Stimulated activated CD4-positive, alpha-beta T cell treated with anti-CD3 and anti-CD28 coated beads, Interleukin-1b, Interleukin-23, amount 100 ng/mL, for 4 hours (primary cell): ENCODE measurements around the gene SIK3.
"Not testable (repeated sequence)": the region's sequence is repeated elsewhere in the genome, so short reads cannot be mapped to it uniquely, and the experiment has no call there.

ENCODE experiments used
- DNase-seq, 2 donors: peaks; one replicate each; pipeline ENCODE4 v3.0.0-alpha.2; 2020; ENCODE audit warnings: low read depth in 2 of 2

The SIK3 gene

GRCh38 chr11:116827461-116827860 lies 270.8 kb downstream of the SIK3 start:
- DNase-seq: no peak

GRCh38 chr11:116826751-116827431 lies 271.3 kb downstream of the SIK3 start:
- DNase-seq: no peak

- no peak for DNase-seq
Observed at GRCh38 chr11:116825854-116826750, 272.1 kb downstream of the SIK3 start.

- no peak for DNase-seq
Observed at GRCh38 chr11:116825434-116825833, 272.8 kb downstream of the SIK3 start.

GRCh38 chr11:116823031-116823843 lies 275.0 kb downstream of the SIK3 start, which contains the start of gene APOA4:
APOA4 (minus strand) TSS chr11:116823304; CDS start chr11:116823191, 113 bp downstream.
- DNase-seq: no peak

- DNase-seq: no peak
Observed at GRCh38 chr11:116822575-116822974, 275.7 kb downstream of the SIK3 start.

GRCh38 chr11:116821050-116821918 lies 276.9 kb downstream of the SIK3 start:
- no peak for DNase-seq

GRCh38 chr11:116819049-116819448 lies 279.2 kb downstream of the SIK3 start:
- DNase-seq: no peak

- no peak for DNase-seq
Observed at GRCh38 chr11:116814502-116814901, 283.7 kb downstream of the SIK3 start.

- no peak for DNase-seq
Observed at GRCh38 chr11:116813781-116814471, 284.3 kb downstream of the SIK3 start.

- DNase-seq: no peak
Observed at GRCh38 chr11:116813170-116813569, 285.1 kb downstream of the SIK3 start.

- no peak for DNase-seq
Observed at GRCh38 chr11:116812109-116812508, 286.1 kb downstream of the SIK3 start.

- DNase-seq: no peak
Observed at GRCh38 chr11:116811194-116811593, 287.0 kb downstream of the SIK3 start.

GRCh38 chr11:116808262-116809175 lies 289.7 kb downstream of the SIK3 start:
- DNase-seq: no peak

GRCh38 chr11:116807601-116808261 lies 290.5 kb downstream of the SIK3 start:
- no peak for DNase-seq

- no peak for DNase-seq
Observed at GRCh38 chr11:116804001-116804400, 294.2 kb downstream of the SIK3 start.

- DNase-seq: not testable (repeated sequence)
Observed at GRCh38 chr11:116801662-116802061, 296.6 kb downstream of the SIK3 start.

- no peak for DNase-seq
Observed at GRCh38 chr11:116800610-116801009, 297.6 kb downstream of the SIK3 start.

GRCh38 chr11:116798368-116798767 lies 299.9 kb downstream of the SIK3 start:
- DNase-seq: no peak
